ENCODE data around the gene TPI1.

GRCh38 chr12:6822426-6823135 lies 44.8 kb upstream of the TPI1 start:
- TF ChIP-seq, protein P1, sequence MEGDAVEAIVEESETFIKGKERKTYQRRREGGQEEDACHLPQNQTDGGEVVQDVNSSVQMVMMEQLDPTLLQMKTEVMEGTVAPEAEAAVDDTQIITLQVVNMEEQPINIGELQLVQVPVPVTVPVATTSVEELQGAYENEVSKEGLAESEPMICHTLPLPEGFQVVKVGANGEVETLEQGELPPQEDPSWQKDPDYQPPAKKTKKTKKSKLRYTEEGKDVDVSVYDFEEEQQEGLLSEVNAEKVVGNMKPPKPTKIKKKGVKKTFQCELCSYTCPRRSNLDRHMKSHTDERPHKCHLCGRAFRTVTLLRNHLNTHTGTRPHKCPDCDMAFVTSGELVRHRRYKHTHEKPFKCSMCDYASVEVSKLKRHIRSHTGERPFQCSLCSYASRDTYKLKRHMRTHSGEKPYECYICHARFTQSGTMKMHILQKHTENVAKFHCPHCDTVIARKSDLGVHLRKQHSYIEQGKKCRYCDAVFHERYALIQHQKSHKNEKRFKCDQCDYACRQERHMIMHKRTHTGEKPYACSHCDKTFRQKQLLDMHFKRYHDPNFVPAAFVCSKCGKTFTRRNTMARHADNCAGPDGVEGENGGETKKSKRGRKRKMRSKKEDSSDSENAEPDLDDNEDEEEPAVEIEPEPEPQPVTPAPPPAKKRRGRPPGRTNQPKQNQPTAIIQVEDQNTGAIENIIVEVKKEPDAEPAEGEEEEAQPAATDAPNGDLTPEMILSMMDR (conservative IDR thresholded peaks at IDR 0.05; ENCODE audit: low read length): no peak
- TF ChIP-seq EZH2phosphoT487 (IDR thresholded peaks at IDR 0.05; ENCODE audit: borderline replicate concordance, low read depth, low read length): no peak
